GM15510 (cell line): ENCODE data around the gene SPATA33.

Experiments
- POLR2A ChIP-seq: IDR thresholded peaks from 3 replicates; pipeline ENCODE4 v1.6.1; 2011; ENCODE audit warnings: borderline replicate concordance; ENCODE audit not compliant: insufficient read length; ENCODE audit errors: extremely low read depth

Gene SPATA33

DNA sequence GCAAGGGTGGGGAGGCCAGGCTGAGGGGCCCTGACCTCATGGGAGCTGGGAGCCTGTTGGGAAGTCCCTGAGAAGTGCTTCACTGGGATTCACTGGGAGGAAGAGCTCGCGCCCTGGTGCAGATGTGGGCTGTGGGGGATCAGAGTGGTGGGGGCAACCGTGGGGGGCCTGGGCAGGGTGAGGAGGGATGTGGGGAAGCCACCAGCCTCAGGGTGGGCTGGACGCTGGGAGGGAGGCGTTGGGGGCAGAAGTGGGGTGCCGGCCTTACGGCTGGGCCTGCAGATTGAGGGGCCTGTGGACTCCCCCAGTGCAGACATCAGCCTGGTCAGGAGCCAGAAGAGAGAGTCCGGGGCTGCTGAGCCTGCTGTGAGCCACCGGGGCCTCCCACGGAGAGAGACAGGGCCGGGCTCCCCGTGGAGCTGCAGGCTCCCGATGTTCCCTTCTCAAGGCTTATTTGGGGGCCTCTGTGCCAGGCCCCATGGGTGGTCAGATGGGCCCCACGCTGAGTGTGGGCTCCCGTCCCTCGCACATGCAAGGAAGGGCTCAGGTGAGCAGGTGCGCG lies 36.4 kb upstream of the SPATA33 start:
- no peak for TF ChIP-seq POLR2A

GRCh38 chr16:89621698-89622409 lies 35.8 kb upstream of the SPATA33 start:
- TF ChIP-seq POLR2A: no peak

DNA sequence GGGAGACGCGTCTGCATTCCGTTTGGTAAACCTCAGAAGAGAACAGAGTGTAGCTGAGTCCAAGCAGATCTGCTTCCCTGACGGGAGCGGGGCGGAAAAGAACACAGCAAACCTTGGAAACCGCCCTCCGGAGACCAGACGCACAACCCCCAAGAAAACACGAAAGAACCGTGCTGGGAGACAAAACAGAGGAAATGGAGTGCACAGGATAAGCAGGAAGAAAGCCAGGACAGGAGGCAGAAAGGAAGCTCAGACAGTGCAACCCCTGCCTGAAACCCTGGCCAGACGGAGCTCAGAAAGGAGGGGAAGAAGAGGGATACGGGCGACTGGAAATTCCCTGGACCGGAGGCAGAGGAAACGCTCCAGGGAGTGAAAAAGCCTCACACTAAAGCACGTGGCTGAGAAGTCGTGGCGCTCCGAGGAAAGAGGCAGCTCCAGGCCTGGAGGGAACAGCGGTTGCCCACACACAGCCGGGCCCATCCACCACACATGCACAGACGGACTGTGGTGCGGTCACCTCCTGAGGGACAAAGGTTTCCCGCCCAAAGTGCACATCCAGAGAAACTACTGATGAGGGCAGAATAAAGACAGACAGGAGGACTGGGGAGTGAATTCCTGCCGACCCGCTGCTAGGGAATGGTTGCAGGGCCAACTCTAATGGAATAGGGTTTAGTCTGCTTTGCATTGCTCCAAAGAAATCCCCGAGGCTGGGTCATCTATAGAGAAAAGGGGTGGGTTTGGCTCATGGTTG lies 34.0 kb upstream of the SPATA33 start:
- no peak for TF ChIP-seq POLR2A

DNA sequence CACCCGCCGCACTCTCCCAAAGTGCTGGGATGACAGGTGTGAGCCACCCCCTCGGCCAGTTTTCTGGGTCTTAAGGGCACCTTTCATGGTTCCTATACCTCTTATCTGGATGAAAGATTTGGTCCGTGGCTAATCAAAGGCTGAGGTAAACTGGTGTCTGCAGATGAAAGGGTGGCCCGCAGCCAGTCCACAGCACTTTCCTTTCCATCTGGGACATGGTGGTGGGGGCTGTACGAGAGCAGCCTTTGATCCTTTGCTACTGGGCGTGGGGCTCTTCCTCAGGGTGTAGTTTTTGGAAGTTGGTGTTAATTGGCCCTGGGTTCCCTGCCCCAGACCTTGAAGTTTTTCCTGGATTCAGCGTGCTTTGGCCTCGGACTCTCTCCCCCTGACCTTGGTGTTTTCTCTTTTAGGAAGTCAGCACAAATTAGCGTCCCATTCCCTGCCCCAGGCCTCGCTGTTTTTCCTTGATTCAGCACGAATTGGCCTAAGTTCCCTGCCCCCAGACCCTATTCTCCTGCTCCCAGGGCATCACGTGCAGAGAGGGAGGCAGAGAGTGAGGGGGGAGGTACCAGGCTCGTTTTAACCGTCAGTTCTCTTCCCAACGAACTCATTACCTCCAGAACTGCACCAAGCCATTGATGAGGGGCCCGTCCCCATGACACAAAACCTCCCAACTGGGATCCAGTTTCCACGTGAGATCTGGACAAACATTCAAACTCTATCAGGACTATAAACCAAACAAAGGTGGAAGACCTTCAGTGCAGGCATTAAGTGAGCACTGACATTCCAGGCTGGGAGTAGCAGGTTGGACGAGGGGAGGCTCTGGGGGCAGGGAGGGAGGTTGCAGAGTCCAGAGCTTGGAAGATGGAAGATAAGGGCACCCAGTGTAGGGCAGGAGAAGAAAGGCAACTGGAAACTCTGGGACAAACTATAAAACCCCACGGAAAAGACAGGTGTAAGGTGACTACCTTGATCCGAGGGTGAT lies 32.6 kb upstream of the SPATA33 start:
- no peak for TF ChIP-seq POLR2A

DNA sequence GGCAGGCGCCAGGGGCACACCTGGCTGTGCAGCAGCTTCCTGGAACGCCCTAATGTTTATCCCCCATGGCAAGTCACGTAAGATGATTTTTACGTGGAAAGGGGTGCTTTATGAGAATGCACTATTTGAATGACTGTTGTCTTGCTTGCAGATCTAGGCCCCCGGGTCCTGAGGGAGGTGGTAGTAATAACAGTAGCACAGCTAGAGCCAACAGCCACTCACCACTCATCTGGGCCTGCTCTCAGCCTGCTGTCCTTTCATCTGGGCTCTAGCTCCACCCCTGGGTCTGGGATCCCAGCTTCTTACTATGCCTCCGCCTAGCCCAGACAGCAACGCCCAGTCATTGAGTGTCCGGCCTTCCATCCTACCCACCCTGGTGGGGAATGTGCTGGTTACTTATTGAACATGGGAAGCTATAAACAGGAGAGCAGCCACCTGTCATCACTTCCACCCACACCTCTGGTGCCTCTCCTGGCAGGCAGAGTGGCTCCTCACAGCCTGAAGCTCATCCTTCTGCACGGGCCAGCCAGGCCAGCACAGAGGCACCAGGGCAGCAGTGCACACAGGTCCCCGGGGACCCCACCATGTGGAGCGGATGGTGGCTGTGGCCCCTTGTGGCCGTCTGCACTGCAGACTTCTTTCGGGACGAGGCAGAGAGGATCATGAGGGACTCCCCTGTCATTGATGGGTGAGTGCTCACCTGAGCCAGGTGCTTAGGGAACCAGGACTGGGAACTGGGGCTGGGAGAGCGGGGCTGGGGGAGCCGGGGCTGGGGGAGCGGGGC lies 27.6 kb upstream of the SPATA33 start:
- TF ChIP-seq POLR2A: no peak

DNA sequence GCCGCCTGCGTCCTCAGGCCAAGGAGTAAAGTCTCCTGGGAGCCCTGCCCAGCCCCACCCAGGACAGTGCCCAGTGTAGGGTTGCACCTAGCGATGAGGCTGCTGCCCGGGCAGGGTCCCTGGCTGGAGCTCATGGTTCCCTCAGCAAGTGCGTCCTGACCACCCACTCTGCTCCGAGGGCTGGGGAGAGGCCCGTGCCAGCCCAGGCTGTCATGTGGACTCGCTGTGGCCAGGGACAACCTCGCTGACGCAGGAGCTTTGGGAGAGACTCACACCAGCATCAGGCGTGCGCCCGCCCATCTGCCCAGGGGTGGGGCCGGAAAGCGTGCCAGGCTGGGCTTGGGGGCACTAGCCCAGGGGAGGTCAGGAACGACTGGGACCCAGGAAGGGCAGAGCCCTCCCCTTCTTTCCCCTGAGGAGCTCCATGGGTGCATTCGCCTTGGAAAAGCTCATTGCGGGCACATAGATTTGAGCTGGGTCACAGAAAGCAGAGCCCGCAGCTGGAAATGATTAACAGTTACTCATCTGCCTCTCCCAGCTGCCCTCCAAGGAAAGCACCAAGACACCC lies 24.5 kb upstream of the SPATA33 start:
- no peak for TF ChIP-seq POLR2A

- no peak for TF ChIP-seq POLR2A
Observed at GRCh38 chr16:89636663-89637062, 21.0 kb upstream of the SPATA33 start.

DNA sequence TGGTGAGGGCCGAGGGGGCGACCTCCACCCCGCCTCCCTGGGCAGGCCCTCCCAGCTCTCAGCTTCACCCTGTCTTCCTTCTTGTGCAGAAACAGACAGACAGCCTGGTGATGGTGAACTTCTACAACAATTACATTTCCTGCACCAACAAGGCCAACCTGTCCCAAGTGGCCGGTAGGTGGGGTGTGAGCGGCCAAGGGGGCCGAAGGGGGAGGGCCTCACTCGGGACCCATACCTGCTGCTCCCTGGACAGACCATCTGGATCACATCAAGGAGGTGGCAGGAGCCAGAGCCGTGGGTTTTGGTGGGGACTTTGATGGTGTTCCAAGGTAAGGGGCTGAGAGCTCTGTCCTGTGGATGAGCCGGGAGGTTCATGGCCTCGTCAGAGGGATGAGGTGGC lies 20.3 kb upstream of the SPATA33 start:
- no peak for TF ChIP-seq POLR2A

GRCh38 chr16:89638455-89638854 lies 19.2 kb upstream of the SPATA33 start:
- no peak for TF ChIP-seq POLR2A

DNA sequence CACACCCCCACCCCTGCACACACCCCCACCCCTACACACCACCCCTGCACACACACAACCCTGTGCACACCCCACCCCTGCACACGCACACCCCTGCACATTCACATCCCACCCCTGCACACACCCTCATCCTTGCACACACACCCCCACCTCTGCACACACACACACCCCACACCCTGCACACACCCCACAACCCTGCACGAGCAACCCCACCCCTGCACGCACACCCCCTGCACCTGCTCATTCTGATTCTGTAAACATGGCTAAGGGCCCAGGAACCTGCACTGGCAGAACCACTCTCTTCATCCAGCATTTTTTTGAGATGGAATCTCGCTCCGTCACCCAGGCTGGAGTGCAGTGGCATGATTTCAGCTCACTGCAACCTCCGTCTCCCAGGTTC lies 18.3 kb upstream of the SPATA33 start:
- no peak for TF ChIP-seq POLR2A

DNA sequence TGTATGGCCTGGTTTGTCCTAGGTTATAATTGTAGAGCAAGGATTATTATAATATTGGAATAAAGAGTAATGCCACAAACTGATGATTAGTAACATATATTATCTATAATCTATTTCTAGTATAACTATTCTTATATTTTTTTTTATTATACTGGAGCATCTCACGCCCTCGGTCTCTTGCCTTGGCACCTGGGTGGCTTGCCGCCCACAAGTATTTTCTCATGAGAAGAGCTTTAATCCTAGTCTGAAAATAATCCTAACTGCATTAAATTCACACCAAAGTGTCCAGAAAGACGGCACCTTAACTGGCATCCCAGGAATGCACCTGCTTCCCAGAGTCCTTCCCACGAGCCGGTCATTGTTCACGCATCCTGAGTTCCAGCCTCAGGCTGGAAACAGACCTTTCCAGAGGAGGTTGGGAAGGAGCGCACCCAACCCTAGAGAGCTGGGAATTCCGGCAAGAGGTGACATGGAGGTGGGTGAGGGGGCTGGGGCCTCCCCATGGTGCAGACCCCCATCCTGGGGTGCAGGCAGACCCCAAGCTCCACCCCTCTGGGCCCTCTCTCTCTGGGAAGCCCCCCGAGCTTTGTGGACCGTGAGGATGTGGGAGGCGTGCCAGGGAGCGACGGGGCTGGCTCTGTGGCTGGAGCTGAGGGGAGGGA lies 16.0 kb upstream of the SPATA33 start:
- no peak for TF ChIP-seq POLR2A

DNA sequence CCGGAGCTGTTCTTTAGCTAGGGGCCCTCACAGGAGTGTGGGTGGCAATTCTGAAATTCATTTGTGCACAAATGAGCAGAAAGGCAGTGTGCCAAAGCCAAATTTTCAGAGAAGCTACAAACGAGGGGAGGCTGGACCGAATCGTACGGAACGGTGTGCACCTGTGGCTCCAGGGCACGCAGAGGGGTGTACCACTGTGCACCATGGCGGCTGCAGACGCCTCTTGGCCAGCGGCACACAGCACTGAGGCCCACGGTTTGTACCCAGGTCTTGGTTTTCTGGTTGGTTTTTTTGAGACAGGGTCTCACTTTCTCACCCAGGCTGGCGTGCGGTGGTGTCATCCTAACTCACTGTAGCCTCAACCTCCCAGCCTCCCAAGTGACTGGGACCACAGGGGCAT lies 15.1 kb upstream of the SPATA33 start:
- no peak for TF ChIP-seq POLR2A

DNA sequence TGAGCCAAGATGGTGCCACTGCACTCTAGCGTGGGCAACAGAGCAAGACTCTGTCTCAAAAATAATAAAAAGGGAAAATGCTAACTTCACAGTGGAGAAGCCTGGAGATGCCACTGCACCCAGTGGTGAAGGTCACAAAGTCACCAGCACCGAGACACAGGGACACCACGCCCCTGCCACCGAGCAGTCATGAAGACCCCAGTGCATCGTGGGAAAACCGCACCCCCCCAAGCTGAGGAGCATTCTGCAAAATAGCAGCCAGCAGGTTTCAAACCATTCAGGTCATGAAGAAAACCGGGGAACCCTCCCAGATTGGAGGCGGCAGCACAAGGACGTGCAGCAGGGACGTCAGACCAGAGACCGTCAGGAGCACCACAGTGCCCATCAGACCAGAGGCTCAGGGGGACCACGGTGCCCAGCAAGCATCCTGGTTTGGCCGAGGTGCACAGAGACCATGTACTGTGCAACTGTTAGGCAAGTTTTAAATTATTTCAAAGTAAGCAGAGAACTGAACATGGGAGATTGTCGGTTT lies 13.8 kb upstream of the SPATA33 start:
- no peak for TF ChIP-seq POLR2A
